GM12878 (cell line): Measurements from ENCODE around the gene MUSTN1. TPM values are rescaled to one million over a fixed set of nuclear protein-coding genes. Genes with fewer than 3 reads are reported as not detected.

Experiments
- ATAC-seq: fragments of 200-7000 bp; cut with Tn5 transposase; 3 replicates; pipeline ENCODE4 v1.9.1; 2020; ENCODE audit warnings: mild to moderate bottlenecking, moderate library complexity
- BruUV-seq: library from RNA; stranded (reverse); fragments of 400-500 nt; replicated peaks from 2 replicates; lab custom pipeline; 2021; lab: Mats Ljungman, UMichigan
- CTCF ChIA-PET: fragments of 300-600 bp; sonication (Branson Sonifier 250); formaldehyde crosslinking; extraction: SDS; loops from one replicate; lab custom pipeline; 2021; ENCODE audit warnings: inconsistent platforms; lab: Yijun Ruan, JAX
- POLR2A ChIA-PET: fragments of 350-600 bp; formaldehyde crosslinking; extraction: SDS; loops from one replicate; lab custom pipeline; 2021; ENCODE audit warnings: inconsistent platforms; lab: Charles Lee
- RAD21 ChIA-PET: fragments of 300-600 bp; sonication (Branson Sonifier 250); formaldehyde crosslinking; loops from one replicate; lab custom pipeline; 2023; ENCODE audit warnings: antibody characterized with exemption; ENCODE audit not compliant: unreplicated experiment; lab: Charles Lee
- SMC1A ChIA-PET: fragments of 300-600 bp; sonication (Branson Sonifier 250); formaldehyde crosslinking; loops from one replicate; lab custom pipeline; 2023; ENCODE audit not compliant: unreplicated experiment, uncharacterized antibody; lab: Charles Lee
- DNase-seq: peaks from one replicate; pipeline ENCODE4 v3.0.0-alpha.2; 2011; ENCODE audit warnings: low read depth, low spot score
- FAIRE-seq: peaks from 3 replicates; lab custom pipeline; 2011; peaks lifted over from hg19 to GRCh38; lab: Jason Lieb, UNC
- H2AFZ ChIP-seq: 2 replicates; pipeline ENCODE4 v1.6.0; 2011; ENCODE audit warnings: low read depth, low read length, control low read depth; ENCODE audit not compliant: control insufficient read depth
- H3K27ac ChIP-seq: 2 replicates; pipeline ENCODE4 v1.5.1; 2011; ENCODE audit warnings: control low read depth; ENCODE audit not compliant: control insufficient read depth, insufficient read depth
- H3K27me3 ChIP-seq, 2 experiments: replicated peaks in 1 of 2; 2 replicates each; pipeline versions ENCODE4 v1.6.0 to v1.6.1; 2011; ENCODE audit warnings: low read length in 1 of 2; ENCODE audit not compliant: control insufficient read depth in 2 of 2, insufficient read depth in 2 of 2
- H3K36me3 ChIP-seq, 2 experiments: 2 replicates each; pipeline ENCODE4 v1.5.1; 2011; ENCODE audit warnings: low read length in 1 of 2; ENCODE audit not compliant: control insufficient read depth in 2 of 2, insufficient read depth in 2 of 2
- H3K4me1 ChIP-seq: 2 replicates; pipeline ENCODE4 v1.6.1; 2011; ENCODE audit warnings: mild to moderate bottlenecking, low read length, moderate library complexity, mixed read lengths; ENCODE audit not compliant: control insufficient read depth, insufficient read depth
- H3K4me2 ChIP-seq: 2 replicates; pipeline ENCODE4 v1.6.0; 2011; ENCODE audit warnings: control low read depth; ENCODE audit not compliant: control insufficient read depth, insufficient read depth
- H3K4me3 ChIP-seq: fragments of 200-600 bp; sonication (generic); 2 replicates; pipeline ENCODE4 v1.5.1; 2016
- H3K79me2 ChIP-seq: 2 replicates; pipeline ENCODE4 v1.6.0; 2011; ENCODE audit warnings: low read length; ENCODE audit not compliant: control insufficient read depth, insufficient read depth
- H3K9ac ChIP-seq: 2 replicates; pipeline ENCODE4 v1.8.0; 2011; ENCODE audit warnings: low read length, control low read depth, mixed read lengths; ENCODE audit not compliant: control insufficient read depth, insufficient read depth
- H3K9me3 ChIP-seq: replicated peaks from 3 replicates; pipeline ENCODE4 v1.5.1; 2011; ENCODE audit warnings: mild to moderate bottlenecking, low read length; ENCODE audit not compliant: control insufficient read depth, insufficient read depth
- H4K20me1 ChIP-seq: 2 replicates; pipeline ENCODE4 v1.6.0; 2011; ENCODE audit not compliant: control insufficient read depth, insufficient read depth
- BACH1 ChIP-seq: fragments of 450-650 bp; IDR thresholded peaks from 2 replicates; pipeline ENCODE4 v1.6.1; 2017; ENCODE audit warnings: mild to moderate bottlenecking, borderline replicate concordance
- CHD4 ChIP-seq: fragments of 200-600 bp; sonication (generic); IDR thresholded peaks from 2 replicates; pipeline ENCODE4 v1.6.1; 2016; ENCODE audit warnings: mild to moderate bottlenecking
- DPF2 ChIP-seq: fragments of 450-650 bp; IDR thresholded peaks from 2 replicates; pipeline ENCODE4 v1.6.1; 2017; ENCODE audit warnings: mild to moderate bottlenecking
- E2F8 ChIP-seq: fragments of 450-650 bp; IDR thresholded peaks from 2 replicates; pipeline ENCODE4 v1.6.1; 2018; ENCODE audit warnings: mild to moderate bottlenecking, low read depth, moderate library complexity; ENCODE audit not compliant: partially characterized antibody
- EGR1 ChIP-seq, 2 experiments: IDR thresholded peaks; 1 replicate in 1 of 2; 2 replicates in 1 of 2; pipeline ENCODE4 v1.6.1; 2011 to 2012; ENCODE audit warnings: low read depth in 2 of 2, low read length in 2 of 2, borderline replicate concordance in 1 of 2, mild to moderate bottlenecking in 1 of 2, moderate library complexity in 1 of 2
- ESRRA ChIP-seq: IDR thresholded peaks from 2 replicates; pipeline ENCODE4 v1.6.1; 2012; ENCODE audit warnings: mild to moderate bottlenecking, low read length, improper control_type of control experiment
- JUND ChIP-seq: IDR thresholded peaks from 2 replicates; pipeline ENCODE4 v1.6.1; 2012; ENCODE audit warnings: low read depth, mild to moderate bottlenecking, low read length, improper control_type of control experiment, moderate library complexity
- LARP7 ChIP-seq: fragments of 450-650 bp; IDR thresholded peaks from 2 replicates; pipeline ENCODE4 v1.6.1; 2017; ENCODE audit warnings: mild to moderate bottlenecking
- MAX ChIP-seq: IDR thresholded peaks from 2 replicates; pipeline ENCODE4 v1.6.1; 2012; ENCODE audit warnings: low read depth, low read length, improper control_type of control experiment
- MTA3 ChIP-seq: IDR thresholded peaks from 2 replicates; pipeline ENCODE4 v1.6.1; 2012; ENCODE audit warnings: low read length, inconsistent platforms, borderline replicate concordance
- PAX5 ChIP-seq: IDR thresholded peaks from 2 replicates; pipeline ENCODE4 v1.6.1; 2011; ENCODE audit warnings: low read depth, low read length, borderline replicate concordance
- RAD21 ChIP-seq: IDR thresholded peaks from 2 replicates; pipeline ENCODE4 v1.6.1; 2011; ENCODE audit warnings: mild to moderate bottlenecking, low read depth, low read length, moderate library complexity; ENCODE audit not compliant: insufficient read depth
- RAD51 ChIP-seq: fragments of 450-650 bp; IDR thresholded peaks from 2 replicates; pipeline ENCODE4 v1.6.1; 2016; ENCODE audit warnings: moderate library complexity, mild to moderate bottlenecking, inconsistent platforms
- RCOR1 ChIP-seq: conservative IDR thresholded peaks from 2 replicates; pipeline ENCODE4 v1.6.1; 2012; ENCODE audit warnings: low read depth, low read length, improper control_type of control experiment
- SMC3 ChIP-seq: IDR thresholded peaks from 2 replicates; pipeline ENCODE4 v1.6.1; 2011; ENCODE audit warnings: low read length, improper control_type of control experiment, borderline replicate concordance
- SPI1 ChIP-seq: IDR thresholded peaks from 2 replicates; pipeline ENCODE4 v1.6.1; 2011; ENCODE audit warnings: low read depth, mild to moderate bottlenecking, low read length, moderate library complexity, borderline replicate concordance; ENCODE audit not compliant: insufficient read depth
- SUZ12 ChIP-seq: fragments of 200-600 bp; sonication (generic); IDR thresholded peaks from one replicate; pipeline ENCODE4 v1.6.1; 2018; ENCODE audit warnings: antibody characterized with exemption, mild to moderate bottlenecking; ENCODE audit not compliant: unreplicated experiment
- WRNIP1 ChIP-seq: IDR thresholded peaks from 2 replicates; pipeline ENCODE4 v1.6.1; 2011; ENCODE audit warnings: low read depth, low read length, improper control_type of control experiment, borderline replicate concordance
- WGBS: methylation state at CpG from one replicate; pipeline ENCODE4 v1.1.6; 2016; ENCODE audit warnings: low lambda C conversion rate; ENCODE audit not compliant: insufficient replicate concordance, insufficient coverage; ENCODE audit errors: missing lambda C conversion rate; 5-methylcytosine and 5-hydroxymethylcytosine counted together
- in situ Hi-C: fragments of 300-500 bp; cut with MboI; formaldehyde crosslinking; loops from 9 replicates; pipeline ENCODE4 v1.14.3; 2018; ENCODE audit warnings: mixed read lengths
- intact Hi-C: fragments of 100-400 bp; cut with micrococcal nuclease; formaldehyde crosslinking; loops from one replicate; pipeline ENCODE4 v1.14.2; 2022; ENCODE audit not compliant: unreplicated experiment
- polyA plus RNA-seq, 11 experiments: library from polyadenylated mRNA; depleted of rRNA in 4 of 11; unstranded in 6 of 11; stranded (reverse) in 5 of 11; fragments of >200 nt; fragmentation: Nextera tagmentation in 4 of 11; fragmentation: Illumina TruSeq in 1 of 11; extraction: Ambion mirVana in 4 of 11; extraction: Trizol in 1 of 11; gene quantifications; 1 replicate in 1 of 11; 2 replicates in 10 of 11; pipeline versions ENCODE4 v1.2.1 to v1.2.3, GENCODE V29; 2011 to 2016; ENCODE audit warnings: inconsistent platforms in 2 of 11, missing spikeins in 2 of 11, low read depth in 1 of 11
- total RNA-seq, 4 experiments: library from RNA; depleted of rRNA in 3 of 4; stranded (reverse); fragments of >200 nt in 3 of 4; fragmentation: Illumina TruSeq in 1 of 4; extraction: Trizol in 1 of 4; gene quantifications; 2 replicates each; pipeline versions ENCODE4 v1.2.1 to v1.2.3, GENCODE V29; 2013 to 2021
- TF ChIP-seq, protein P1 (sequence below): IDR thresholded peaks from 2 replicates; pipeline ENCODE4 v1.6.1; 2012; ENCODE audit warnings: mild to moderate bottlenecking, low read depth, low read length

The MUSTN1 gene
- total and polyA plus RNA-seq, 10 of the 15 experiments (the other 5 are each of a cell fraction or from before 2014, with no cell fraction given): 0.35 to 4.5 (median 1.2) TPM; not detected in 2

DNA sequence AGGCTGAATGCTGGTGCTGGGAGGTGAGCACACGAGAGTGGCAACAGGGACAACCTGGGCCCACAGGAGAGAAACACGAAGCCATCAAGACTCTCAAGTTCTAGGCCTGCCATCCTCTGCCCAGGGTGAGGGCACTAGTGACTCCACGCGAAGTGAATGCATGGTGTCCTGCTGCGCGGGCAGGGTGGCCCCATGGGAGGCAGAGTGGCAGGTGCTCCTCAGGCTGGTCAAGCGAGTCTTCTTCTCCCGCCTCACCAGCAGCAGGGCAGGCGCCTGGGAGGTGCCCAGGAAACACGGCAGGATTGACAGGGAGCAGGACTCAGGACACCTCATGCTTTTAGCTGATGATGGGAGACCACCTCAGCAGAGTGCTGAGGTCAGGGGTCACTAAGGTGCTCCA is 35.7 kb upstream of the MUSTN1 start:
- Histone ChIP-seq H3K9ac (no peak overlapping the region), H4K20me1 (no peaks in the 10 kb centered on the region), H3K4me3 (no peak overlapping the region), H2AFZ (no peak overlapping the region), H3K9me3 (no peaks in the 10 kb centered on the region; the same call in 2 of the 3 replicates), H3K79me2 (peaks cover 2% of the 10 kb centered on the region; the same call in 1 of the 2 replicates), H3K27ac (no peak overlapping the region), H3K36me3 (no peaks in the 10 kb centered on the region; a peak in 2 of 4 replicates), H3K4me2 (no peak overlapping the region), H3K27me3 (no peaks in the 10 kb centered on the region), H3K4me1 (peaks cover 7% of the 10 kb centered on the region; the same call in 1 of the 2 replicates)
- in situ Hi-C loops (no loop called here), intact Hi-C loops (no loop called here)
- no TSS peak for BruUV-seq
- TF ChIP-seq SUZ12 (no peak), E2F8 (no peak), BACH1 (no peak), SPI1 (no peak), MTA3 (no peak), RAD51 (no peak), DPF2 (no peak), RAD21 (no peak), SMC3 (no peak), RCOR1 (no peak), CHD4 (no peak), EGR1 (IDR thresholded peaks at IDR 0.05; ENCODE audit: borderline replicate concordance in 1 of 2, low read depth in 2 of 2, low read length in 2 of 2) (no peak), MAX (no peak), JUND (no peak), PAX5 (no peak), LARP7 (no peak), WRNIP1 (no peak), ESRRA (no peak)
- TF ChIP-seq, protein P1, sequence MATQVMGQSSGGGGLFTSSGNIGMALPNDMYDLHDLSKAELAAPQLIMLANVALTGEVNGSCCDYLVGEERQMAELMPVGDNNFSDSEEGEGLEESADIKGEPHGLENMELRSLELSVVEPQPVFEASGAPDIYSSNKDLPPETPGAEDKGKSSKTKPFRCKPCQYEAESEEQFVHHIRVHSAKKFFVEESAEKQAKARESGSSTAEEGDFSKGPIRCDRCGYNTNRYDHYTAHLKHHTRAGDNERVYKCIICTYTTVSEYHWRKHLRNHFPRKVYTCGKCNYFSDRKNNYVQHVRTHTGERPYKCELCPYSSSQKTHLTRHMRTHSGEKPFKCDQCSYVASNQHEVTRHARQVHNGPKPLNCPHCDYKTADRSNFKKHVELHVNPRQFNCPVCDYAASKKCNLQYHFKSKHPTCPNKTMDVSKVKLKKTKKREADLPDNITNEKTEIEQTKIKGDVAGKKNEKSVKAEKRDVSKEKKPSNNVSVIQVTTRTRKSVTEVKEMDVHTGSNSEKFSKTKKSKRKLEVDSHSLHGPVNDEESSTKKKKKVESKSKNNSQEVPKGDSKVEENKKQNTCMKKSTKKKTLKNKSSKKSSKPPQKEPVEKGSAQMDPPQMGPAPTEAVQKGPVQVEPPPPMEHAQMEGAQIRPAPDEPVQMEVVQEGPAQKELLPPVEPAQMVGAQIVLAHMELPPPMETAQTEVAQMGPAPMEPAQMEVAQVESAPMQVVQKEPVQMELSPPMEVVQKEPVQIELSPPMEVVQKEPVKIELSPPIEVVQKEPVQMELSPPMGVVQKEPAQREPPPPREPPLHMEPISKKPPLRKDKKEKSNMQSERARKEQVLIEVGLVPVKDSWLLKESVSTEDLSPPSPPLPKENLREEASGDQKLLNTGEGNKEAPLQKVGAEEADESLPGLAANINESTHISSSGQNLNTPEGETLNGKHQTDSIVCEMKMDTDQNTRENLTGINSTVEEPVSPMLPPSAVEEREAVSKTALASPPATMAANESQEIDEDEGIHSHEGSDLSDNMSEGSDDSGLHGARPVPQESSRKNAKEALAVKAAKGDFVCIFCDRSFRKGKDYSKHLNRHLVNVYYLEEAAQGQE: no peak
- ATAC-seq: no peak
- CTCF ChIA-PET: no interaction called here
- no peak for DNase-seq
- SMC1A ChIA-PET: no interaction called here
- FAIRE-seq: no peak
- WGBS: 98% methylated on average over 10 of the region's 10 CpGs
- RAD21 ChIA-PET: no interaction called here
- POLR2A ChIA-PET: no interaction called here
